ENCODE measurements around the gene CACNA1G. TPM values are rescaled to one million over a fixed set of nuclear protein-coding genes. Genes with fewer than 3 reads are reported as not detected.

CACNA1G gene
- total RNA-seq, 1 experiment from 2014 or later, result 0.04 TPM

GRCh38 chr17:50631908-50632571, 71.5 kb downstream of the CACNA1G start:
- Histone ChIP-seq H3K9me2 (replicated peaks; ENCODE audit: low read length) (no peaks in the 10 kb centered on the region), H3K4me3 (ENCODE audit: low read length) (no peak overlapping the region), H3K4me2 (ENCODE audit: low read length) (peak overlapping the region; percentile 2; the same call in 1 of the 2 replicates), H3K27me3 (ENCODE audit: low read length) (no peaks in the 10 kb centered on the region), H4K20me1 (ENCODE audit: low read length) (no peaks in the 10 kb centered on the region), H3K9me3 (ENCODE audit: low read length) (no peaks in the 10 kb centered on the region), H3K9ac (ENCODE audit: low read length) (no peak overlapping the region), H3F3A (ENCODE audit: low read length, unreplicated experiment) (no peaks in the 10 kb centered on the region), H3K36me3 (ENCODE audit: low read depth, low read length) (no peaks in the 10 kb centered on the region), H3K27ac (ENCODE audit: low read length) (no peak overlapping the region), H2AFZ (ENCODE audit: low read length) (no peak overlapping the region), H3K79me2 (ENCODE audit: low read length) (peaks cover 29% of the 10 kb centered on the region), H3K4me1 (ENCODE audit: insufficient read depth, low read length) (peaks cover 60% of the 10 kb centered on the region)
- intact Hi-C loops (cut with micrococcal nuclease), result loop anchor here (5.0 to 10.0 kb wide), 2 partner anchors 70 to 237 kb away; partner anchors contain the start of genes CACNA1G and LRRC59
- TF ChIP-seq EZH2phosphoT487 (IDR thresholded peaks at IDR 0.05; ENCODE audit: borderline replicate concordance, low read length), result no peak
- no peak for TF ChIP-seq CTCF (conservative IDR thresholded peaks at IDR 0.05; ENCODE audit: low read depth, low read length)
- TF ChIP-seq EZH2 (IDR thresholded peaks at IDR 0.05; ENCODE audit: low read length, unreplicated experiment), result no peak
- CTCF ChIA-PET, result interaction anchor here (0.6 to 2.0 kb wide), 3 partner anchors 63 to 97 kb away, joined by 3 to 21 read pairs (median 3); no protein-coding TSS in a partner anchor
- BruUV-seq (replicated peaks), result no TSS peak
- peak; percentile 73 for DNase-seq
- peak; percentile 27 for ATAC-seq
- POLR2A ChIA-PET (ENCODE audit: unreplicated experiment), result no interaction called here

GRCh38 chr17:50632637-50633036, 72.1 kb downstream of the CACNA1G start:
- Histone ChIP-seq H3K27ac (ENCODE audit: low read length) (no peak overlapping the region), H3K9me3 (ENCODE audit: low read length) (no peaks in the 10 kb centered on the region), H2AFZ (ENCODE audit: low read length) (no peak overlapping the region), H3K79me2 (ENCODE audit: low read length) (peaks cover 35% of the 10 kb centered on the region), H3K36me3 (ENCODE audit: low read depth, low read length) (no peaks in the 10 kb centered on the region), H3K9ac (ENCODE audit: low read length) (no peak overlapping the region), H3K4me2 (ENCODE audit: low read length) (no peak overlapping the region), H3K4me1 (ENCODE audit: insufficient read depth, low read length) (peaks cover 65% of the 10 kb centered on the region), H3K27me3 (ENCODE audit: low read length) (no peaks in the 10 kb centered on the region), H3F3A (ENCODE audit: low read length, unreplicated experiment) (peaks cover 4% of the 10 kb centered on the region), H4K20me1 (ENCODE audit: low read length) (no peaks in the 10 kb centered on the region), H3K4me3 (ENCODE audit: low read length) (no peak overlapping the region), H3K9me2 (replicated peaks; ENCODE audit: low read length) (no peaks in the 10 kb centered on the region)
- intact Hi-C loops (cut with micrococcal nuclease), result loop anchor here (5.0 to 10.0 kb wide), 2 partner anchors 70 to 238 kb away; partner anchors contain the start of genes CACNA1G and LRRC59
- ChIA-PET POLR2A (ENCODE audit: unreplicated experiment) (no interaction called here), CTCF (interaction anchor here (0.6 kb wide), 1 partner anchor 97 kb away, joined by 3 read pairs; no protein-coding TSS in a partner anchor)
- DNase-seq, result no peak
- BruUV-seq (replicated peaks), result no TSS peak
- no peak for ATAC-seq
- TF ChIP-seq EZH2 (IDR thresholded peaks at IDR 0.05; ENCODE audit: low read length, unreplicated experiment) (no peak), CTCF (conservative IDR thresholded peaks at IDR 0.05; ENCODE audit: low read depth, low read length) (no peak), EZH2phosphoT487 (IDR thresholded peaks at IDR 0.05; ENCODE audit: borderline replicate concordance, low read length) (no peak)

- H2AFZ ChIP-seq (ENCODE audit: low read length), result no peak overlapping the region
- H3K27ac ChIP-seq (ENCODE audit: low read length), result no peak overlapping the region
- TF ChIP-seq EZH2 (IDR thresholded peaks at IDR 0.05; ENCODE audit: low read length, unreplicated experiment) (no peak), EZH2phosphoT487 (IDR thresholded peaks at IDR 0.05; ENCODE audit: borderline replicate concordance, low read length) (no peak), CTCF (conservative IDR thresholded peaks at IDR 0.05; ENCODE audit: low read depth, low read length) (no peak)
- ATAC-seq, result no peak
- no peaks in the 10 kb centered on the region for H4K20me1 ChIP-seq (ENCODE audit: low read length)
- ChIA-PET POLR2A (ENCODE audit: unreplicated experiment) (no interaction called here), CTCF (no interaction called here)
- intact Hi-C loops (cut with micrococcal nuclease), result loop anchor here (5.0 to 10.0 kb wide), 2 partner anchors 71 to 239 kb away; partner anchors contain the start of genes CACNA1G and LRRC59
- DNase-seq, result no peak
- peaks cover 12% of the 10 kb centered on the region for H3F3A ChIP-seq (ENCODE audit: low read length, unreplicated experiment)
- H3K4me1 ChIP-seq (ENCODE audit: insufficient read depth, low read length), result peaks cover 65% of the 10 kb centered on the region
- no peak overlapping the region for H3K4me3 ChIP-seq (ENCODE audit: low read length)
- H3K27me3 ChIP-seq (ENCODE audit: low read length), result no peaks in the 10 kb centered on the region
- H3K9me2 ChIP-seq (replicated peaks; ENCODE audit: low read length), result no peaks in the 10 kb centered on the region
- no peaks in the 10 kb centered on the region for H3K36me3 ChIP-seq (ENCODE audit: low read depth, low read length)
- H3K9me3 ChIP-seq (ENCODE audit: low read length), result no peaks in the 10 kb centered on the region
- no peak overlapping the region for H3K9ac ChIP-seq (ENCODE audit: low read length)
- peaks cover 36% of the 10 kb centered on the region for H3K79me2 ChIP-seq (ENCODE audit: low read length)
- H3K4me2 ChIP-seq (ENCODE audit: low read length), result no peak overlapping the region
- BruUV-seq (replicated peaks), result no TSS peak
These were observed 73.2 kb downstream of the CACNA1G start for GRCh38 chr17:50633683-50634082.

All from PC-3 (cell line).